HS-5 (cell line): ENCODE data around the gene CPT1A.

Experiments used
- DNase-seq: peaks from one replicate; pipeline ENCODE4 v3.0.0-alpha.2; 2012; ENCODE audit warnings: low read depth

The CPT1A gene

DNA sequence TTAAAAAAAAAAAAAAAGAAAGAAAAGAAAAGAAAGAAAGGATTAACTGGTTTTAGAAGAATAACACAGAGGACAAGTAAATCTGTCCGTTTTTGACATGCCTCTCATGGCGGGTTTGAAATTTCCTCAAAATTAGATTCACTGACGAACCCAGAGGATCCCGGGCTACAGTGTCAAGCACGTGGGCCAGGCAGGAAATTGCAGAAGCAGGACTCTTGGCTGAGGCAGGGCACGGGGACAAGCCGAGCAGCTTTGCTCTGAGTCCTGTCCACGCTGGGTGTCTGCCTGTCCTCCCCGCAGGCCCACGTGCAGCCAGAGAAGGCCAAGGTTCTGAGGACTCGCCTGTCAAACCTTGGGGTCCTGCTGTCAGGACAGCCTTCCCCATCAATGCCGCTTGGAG is 132.7 kb downstream of the CPT1A start:
- no peak for DNase-seq

DNA sequence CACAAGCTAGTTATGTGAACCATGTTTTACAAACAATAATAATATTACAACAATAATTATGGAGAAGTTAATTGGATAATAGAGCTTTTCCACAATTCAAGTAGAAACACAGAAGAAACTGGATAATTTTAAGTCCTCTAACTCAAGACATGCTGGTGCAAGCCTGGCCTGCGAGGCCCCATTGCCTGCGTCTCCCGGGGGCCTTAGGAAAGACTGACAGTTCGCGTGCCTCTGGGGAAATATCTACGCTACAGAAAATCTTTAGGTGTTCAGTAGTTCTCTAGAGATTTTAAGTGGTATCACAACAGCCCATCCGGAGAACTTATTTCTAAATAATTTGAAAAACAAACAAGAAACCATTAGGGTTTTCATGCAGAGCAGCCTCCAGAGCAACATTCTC is 134.2 kb downstream of the CPT1A start:
- DNase-seq, result no peak

DNA sequence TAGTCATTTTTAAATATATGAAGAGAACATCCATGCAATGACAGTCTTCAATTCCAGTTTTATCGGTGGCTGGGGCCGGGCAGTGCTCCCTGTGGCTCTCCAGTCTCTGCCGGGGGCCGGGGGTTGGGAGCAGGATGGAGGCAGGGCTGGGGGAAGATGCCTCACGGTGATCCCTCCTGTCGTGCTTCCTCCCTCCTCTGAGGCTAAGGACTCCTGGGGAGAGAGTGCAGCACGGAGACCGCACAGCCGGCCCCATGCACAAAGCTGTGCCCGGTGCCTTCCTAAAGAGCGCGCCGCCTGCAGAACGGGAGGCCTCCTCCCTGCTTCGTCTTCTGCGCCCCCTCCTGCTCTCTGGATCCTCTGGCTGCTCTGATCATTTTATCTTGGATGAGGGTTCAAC is 136.8 kb downstream of the CPT1A start:
- no peak for DNase-seq
